WI38 (cell line): Measurements from ENCODE around the gene SCN11A.

Experiments
- H3K4me3 ChIP-seq: 2 replicates; pipeline ENCODE4 v1.5.1; 2011; ENCODE audit warnings: low read depth, mild to moderate bottlenecking, control low read depth, low read length
- CTCF ChIP-seq: IDR thresholded peaks from 2 replicates; pipeline ENCODE4 v1.5.1; 2012; ENCODE audit warnings: low read depth, mild to moderate bottlenecking, control low read depth, low read length

The SCN11A gene

GRCh38 chr3:39005295-39005694 lies 46.4 kb downstream of the SCN11A start:
- TF ChIP-seq CTCF = no peak
- H3K4me3 ChIP-seq = no peak overlapping the region
